ENCODE measurements around the gene CD80.

DNA sequence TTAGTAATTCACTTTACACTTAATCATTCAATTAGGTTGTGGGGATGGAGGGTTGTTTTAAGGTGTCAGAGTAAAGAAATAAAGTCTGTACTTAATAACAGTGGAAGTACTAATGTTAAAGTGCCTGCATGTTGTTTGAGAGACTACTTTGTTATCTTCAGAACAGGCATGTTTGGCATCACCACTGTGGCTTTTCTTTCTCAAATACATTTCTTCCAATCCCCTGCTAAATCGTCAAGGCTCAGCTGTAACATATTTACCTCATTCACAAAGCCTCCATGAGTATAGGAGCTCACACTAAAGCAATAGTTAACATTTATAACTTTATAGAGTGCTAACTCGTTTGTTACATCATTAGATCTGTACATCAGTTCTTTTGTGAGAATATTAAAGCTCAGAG lies 58.5 kb downstream of the CD80 start:
- TF ChIP-seq, protein P1, sequence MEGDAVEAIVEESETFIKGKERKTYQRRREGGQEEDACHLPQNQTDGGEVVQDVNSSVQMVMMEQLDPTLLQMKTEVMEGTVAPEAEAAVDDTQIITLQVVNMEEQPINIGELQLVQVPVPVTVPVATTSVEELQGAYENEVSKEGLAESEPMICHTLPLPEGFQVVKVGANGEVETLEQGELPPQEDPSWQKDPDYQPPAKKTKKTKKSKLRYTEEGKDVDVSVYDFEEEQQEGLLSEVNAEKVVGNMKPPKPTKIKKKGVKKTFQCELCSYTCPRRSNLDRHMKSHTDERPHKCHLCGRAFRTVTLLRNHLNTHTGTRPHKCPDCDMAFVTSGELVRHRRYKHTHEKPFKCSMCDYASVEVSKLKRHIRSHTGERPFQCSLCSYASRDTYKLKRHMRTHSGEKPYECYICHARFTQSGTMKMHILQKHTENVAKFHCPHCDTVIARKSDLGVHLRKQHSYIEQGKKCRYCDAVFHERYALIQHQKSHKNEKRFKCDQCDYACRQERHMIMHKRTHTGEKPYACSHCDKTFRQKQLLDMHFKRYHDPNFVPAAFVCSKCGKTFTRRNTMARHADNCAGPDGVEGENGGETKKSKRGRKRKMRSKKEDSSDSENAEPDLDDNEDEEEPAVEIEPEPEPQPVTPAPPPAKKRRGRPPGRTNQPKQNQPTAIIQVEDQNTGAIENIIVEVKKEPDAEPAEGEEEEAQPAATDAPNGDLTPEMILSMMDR (IDR thresholded peaks at IDR 0.05), result no peak
- no peak for TF ChIP-seq POLR2A (IDR thresholded peaks at IDR 0.05)

All from esophagus squamous epithelium (tissue), 4 donors.